PFSK-1 (cell line): ENCODE data around the gene NEURL2.

Source experiments
- FOXP2 ChIP-seq: optimal IDR thresholded peaks from 2 replicates; pipeline ENCODE3; 2011; ENCODE audit warnings: borderline replicate concordance, control low read depth, inconsistent platforms; ENCODE audit not compliant: insufficient read depth; ENCODE audit errors: extremely low read length, extremely low read depth
- POLR2AphosphoS5 ChIP-seq: IDR thresholded peaks from 2 replicates; pipeline ENCODE4 v1.6.1; 2012; ENCODE audit warnings: low read depth, mild to moderate bottlenecking, control low read depth, low read length, moderate library complexity
- REST ChIP-seq, 2 experiments: IDR thresholded peaks; 2 replicates each; pipeline versions ENCODE4 v1.6.1 to v1.8.0; 2011 to 2012; ENCODE audit warnings: low read depth in 2 of 2, low read length in 2 of 2, control low read depth in 1 of 2, inconsistent platforms in 1 of 2, mild to moderate bottlenecking in 1 of 2, moderate library complexity in 1 of 2; ENCODE audit not compliant: insufficient read depth in 1 of 2
- SIN3A ChIP-seq: IDR thresholded peaks from 2 replicates; pipeline ENCODE4 v1.6.1; 2012; ENCODE audit warnings: mild to moderate bottlenecking, low read length, moderate library complexity, borderline replicate concordance; ENCODE audit not compliant: insufficient read depth
- TAF1 ChIP-seq: IDR thresholded peaks from 2 replicates; pipeline ENCODE4 v1.6.1; 2012; ENCODE audit warnings: low read length, control low read depth, borderline replicate concordance; ENCODE audit not compliant: insufficient read depth

Gene NEURL2

GRCh38 chr20:45899046-45899835 lies 8.2 kb upstream of the NEURL2 start:
- TF ChIP-seq SIN3A (no peak), REST (IDR thresholded peaks at IDR 0.05; ENCODE audit: insufficient read depth in 1 of 2, low read depth in 2 of 2, low read length in 2 of 2) (no peak), TAF1 (no peak), POLR2AphosphoS5 (no peak), FOXP2 (no peak)

- TF ChIP-seq TAF1 = no peak
- no peak for TF ChIP-seq POLR2AphosphoS5
- TF ChIP-seq FOXP2 = no peak
- no peak for TF ChIP-seq REST (IDR thresholded peaks at IDR 0.05; ENCODE audit: insufficient read depth in 1 of 2, low read depth in 2 of 2, low read length in 2 of 2)
- TF ChIP-seq SIN3A = no peak
These were observed 7.3 kb upstream of the NEURL2 start for GRCh38 chr20:45898285-45898684.

- TF ChIP-seq POLR2AphosphoS5 = no peak
- no peak for TF ChIP-seq TAF1
- TF ChIP-seq SIN3A = no peak
- TF ChIP-seq REST (IDR thresholded peaks at IDR 0.05; ENCODE audit: insufficient read depth in 1 of 2, low read depth in 2 of 2, low read length in 2 of 2) = no peak
- TF ChIP-seq FOXP2 = no peak
These were observed 6.7 kb upstream of the NEURL2 start for GRCh38 chr20:45897692-45898091.

- TF ChIP-seq POLR2AphosphoS5 = no peak
- TF ChIP-seq REST (IDR thresholded peaks at IDR 0.05; ENCODE audit: insufficient read depth in 1 of 2, low read depth in 2 of 2, low read length in 2 of 2) = no peak
- TF ChIP-seq SIN3A = no peak
- TF ChIP-seq TAF1 = no peak
- TF ChIP-seq FOXP2 = no peak
These were observed 6.3 kb upstream of the NEURL2 start for GRCh38 chr20:45897289-45897688.

- TF ChIP-seq SIN3A (no peak), FOXP2 (no peak), REST (IDR thresholded peaks at IDR 0.05; ENCODE audit: insufficient read depth in 1 of 2, low read depth in 2 of 2, low read length in 2 of 2) (no peak), POLR2AphosphoS5 (no peak), TAF1 (no peak)
These were observed 5.7 kb upstream of the NEURL2 start for GRCh38 chr20:45896641-45897161.
